H54 (cell line): ENCODE data around the gene PLXND1.

Experiments
- DNase-seq: peaks from one replicate; pipeline ENCODE4 v3.0.0; 2011; ENCODE audit warnings: low spot score, mixed read lengths; ENCODE audit not compliant: insufficient read length
- FAIRE-seq: peaks from 3 replicates; lab custom pipeline; 2011; peaks lifted over from hg19 to GRCh38; lab: Jason Lieb, UNC
- POLR2A ChIP-seq: IDR thresholded peaks from 2 replicates; pipeline ENCODE4 v1.6.1; 2011; ENCODE audit warnings: low read depth, mild to moderate bottlenecking, low read length

PLXND1 gene

GRCh38 chr3:129622933-129623332 is 16.5 kb upstream of the PLXND1 start:
- no peak for FAIRE-seq
- TF ChIP-seq POLR2A: no peak

GRCh38 chr3:129622226-129622874 is 15.9 kb upstream of the PLXND1 start:
- no peak for DNase-seq
- TF ChIP-seq POLR2A: no peak
- no peak for FAIRE-seq

More at GRCh38 chr3:129622933-129623332, 16.5 kb upstream of the PLXND1 start:
- DNase-seq: no peak

GRCh38 chr3:129621626-129622225 is 15.2 kb upstream of the PLXND1 start:
- no peak for TF ChIP-seq POLR2A
- DNase-seq: no peak
- no peak for FAIRE-seq

GRCh38 chr3:129620828-129621559 is 14.5 kb upstream of the PLXND1 start:
- FAIRE-seq (no peak), DNase-seq (no peak)
- TF ChIP-seq POLR2A: no peak

GRCh38 chr3:129619726-129620162 is 13.3 kb upstream of the PLXND1 start:
- DNase-seq (no peak), FAIRE-seq (no peak)
- TF ChIP-seq POLR2A: no peak

GRCh38 chr3:129618901-129619671 is 12.6 kb upstream of the PLXND1 start:
- no peak for DNase-seq
- FAIRE-seq: no peak
- TF ChIP-seq POLR2A: no peak

- FAIRE-seq (no peak), DNase-seq (no peak)
- TF ChIP-seq POLR2A: no peak
These were observed 11.8 kb upstream of the PLXND1 start for GRCh38 chr3:129618186-129618820.

GRCh38 chr3:129617381-129618185 is 11.1 kb upstream of the PLXND1 start:
- FAIRE-seq (no peak), DNase-seq (no peak)
- TF ChIP-seq POLR2A: no peak

- no peak for FAIRE-seq
- no peak for DNase-seq
- TF ChIP-seq POLR2A: no peak
These were observed 10.2 kb upstream of the PLXND1 start for GRCh38 chr3:129616713-129617112.

GRCh38 chr3:129616291-129616690 is 9.8 kb upstream of the PLXND1 start:
- no peak for TF ChIP-seq POLR2A
- no peak for DNase-seq
- no peak for FAIRE-seq

GRCh38 chr3:129615751-129616281 is 9.3 kb upstream of the PLXND1 start:
- FAIRE-seq (no peak), DNase-seq (no peak)

GRCh38 chr3:129614927-129615363 is 8.5 kb upstream of the PLXND1 start:
- TF ChIP-seq POLR2A: no peak
- FAIRE-seq: no peak

More at GRCh38 chr3:129615751-129616281, 9.3 kb upstream of the PLXND1 start:
- no peak for TF ChIP-seq POLR2A

More at GRCh38 chr3:129614927-129615363, 8.5 kb upstream of the PLXND1 start:
- DNase-seq: no peak
